NCI-H1092 (cell line): ENCODE results near the gene BTBD19.
A peak's percentile ranks its signal among the peaks of the same experiment; 100 is the strongest.
"Not testable (repeated sequence)": the region's sequence is repeated elsewhere in the genome, so short reads cannot be mapped to it uniquely, and the experiment has no call there.

Experiments
- DNase-seq: peaks from one replicate; lab custom pipeline; 2025; lab: John Stamatoyannopoulos, UW

The BTBD19 gene, protein sequence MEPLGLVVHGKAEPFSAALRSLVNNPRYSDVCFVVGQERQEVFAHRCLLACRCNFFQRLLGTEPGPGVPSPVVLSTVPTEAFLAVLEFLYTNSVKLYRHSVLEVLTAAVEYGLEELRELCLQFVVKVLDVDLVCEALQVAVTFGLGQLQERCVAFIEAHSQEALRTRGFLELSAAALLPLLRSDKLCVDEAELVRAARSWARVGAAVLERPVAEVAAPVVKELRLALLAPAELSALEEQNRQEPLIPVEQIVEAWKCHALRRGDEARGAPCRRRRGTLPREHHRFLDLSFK

DNA sequence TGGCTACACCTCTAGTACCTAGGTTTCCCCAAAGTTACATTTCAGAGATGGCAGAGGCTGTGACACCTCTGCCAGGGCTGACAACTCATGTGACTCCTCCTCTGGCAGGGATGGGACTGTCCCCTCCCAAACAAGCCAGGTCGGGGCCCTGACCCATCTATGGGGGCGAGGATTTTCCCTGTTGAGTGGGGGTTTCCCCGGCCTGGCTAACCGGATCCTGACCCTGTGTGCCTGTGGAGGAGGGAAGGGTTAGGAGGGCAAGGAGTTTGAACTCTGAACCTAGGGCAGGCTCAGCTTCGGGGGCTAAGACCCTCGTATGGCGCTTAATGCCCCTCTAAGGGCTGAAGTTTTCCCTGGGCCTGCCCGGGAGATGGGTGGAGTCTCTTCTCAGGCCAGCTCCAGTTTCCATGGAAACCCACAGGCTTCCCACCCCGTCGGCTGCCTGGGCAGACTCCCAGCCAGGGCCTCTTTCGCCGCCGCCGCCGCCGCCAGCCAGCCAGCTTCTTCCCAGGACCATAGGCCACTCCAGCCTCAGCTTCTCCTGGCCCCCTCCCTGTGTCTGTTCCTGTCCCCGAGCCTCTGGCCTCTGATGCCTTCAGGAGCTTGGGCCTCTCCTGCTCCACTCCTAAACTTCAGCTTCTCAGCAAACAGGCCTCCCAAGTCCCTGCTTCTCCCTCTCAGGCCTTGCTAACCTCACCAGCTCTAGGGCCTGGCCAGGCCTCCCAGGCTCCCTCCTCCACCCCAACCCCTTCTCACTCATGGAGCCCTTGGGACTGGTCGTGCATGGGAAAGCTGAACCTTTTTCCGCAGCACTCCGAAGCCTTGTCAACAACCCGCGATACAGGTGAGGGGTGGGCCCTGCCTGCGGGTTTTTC is at the start of gene BTBD19:
BTBD19 (plus strand) TSS at position 461 of the 875 bp plus-strand sequence; CDS start at position 759, 298 bp downstream.
- no peak for DNase-seq

- no peak for DNase-seq
Measured at GRCh38 chr1:44759077-44759476, 49.2 kb upstream of the BTBD19 start.

DNA sequence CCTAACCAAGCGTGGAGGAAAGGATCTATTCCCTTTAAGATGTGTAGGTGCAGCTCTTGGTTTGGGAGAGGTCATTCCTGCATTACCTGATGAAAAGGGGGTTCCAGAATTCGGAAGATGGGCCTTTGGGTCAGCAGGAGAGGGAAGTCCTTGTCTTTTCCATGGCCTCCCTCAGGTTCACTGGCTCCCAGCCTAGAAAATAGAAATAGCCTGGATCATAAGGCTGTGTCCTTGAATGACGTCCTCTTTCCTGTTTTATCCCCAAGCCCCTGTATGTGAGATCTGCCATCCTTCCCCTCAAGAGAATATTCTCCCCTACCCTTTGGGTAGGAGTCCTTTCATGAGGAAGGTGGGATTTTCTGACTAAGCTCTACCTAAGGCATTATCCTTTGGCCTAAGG is 47.4 kb upstream of the BTBD19 start:
- no peak for DNase-seq

DNA sequence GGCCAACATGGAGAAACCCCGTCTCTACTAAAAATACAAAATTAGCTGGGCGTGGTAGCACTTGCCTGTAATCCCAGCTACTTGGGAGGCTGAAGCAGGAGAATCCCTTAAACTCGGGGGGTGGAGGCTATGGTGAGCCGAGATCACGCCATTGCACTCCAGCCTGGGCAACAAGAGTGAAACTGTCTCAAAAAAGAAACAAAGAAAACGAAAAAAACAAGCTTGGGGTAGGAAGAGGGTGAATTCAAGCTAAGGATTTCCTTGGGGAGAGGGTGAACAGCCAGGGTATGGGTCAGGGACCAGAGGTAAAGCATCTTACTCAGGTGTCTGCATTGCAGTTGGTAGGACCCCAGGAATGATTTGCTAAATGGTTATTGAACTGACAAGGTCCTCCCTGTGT is 41.9 kb upstream of the BTBD19 start:
- DNase-seq, result not testable (repeated sequence)

DNA sequence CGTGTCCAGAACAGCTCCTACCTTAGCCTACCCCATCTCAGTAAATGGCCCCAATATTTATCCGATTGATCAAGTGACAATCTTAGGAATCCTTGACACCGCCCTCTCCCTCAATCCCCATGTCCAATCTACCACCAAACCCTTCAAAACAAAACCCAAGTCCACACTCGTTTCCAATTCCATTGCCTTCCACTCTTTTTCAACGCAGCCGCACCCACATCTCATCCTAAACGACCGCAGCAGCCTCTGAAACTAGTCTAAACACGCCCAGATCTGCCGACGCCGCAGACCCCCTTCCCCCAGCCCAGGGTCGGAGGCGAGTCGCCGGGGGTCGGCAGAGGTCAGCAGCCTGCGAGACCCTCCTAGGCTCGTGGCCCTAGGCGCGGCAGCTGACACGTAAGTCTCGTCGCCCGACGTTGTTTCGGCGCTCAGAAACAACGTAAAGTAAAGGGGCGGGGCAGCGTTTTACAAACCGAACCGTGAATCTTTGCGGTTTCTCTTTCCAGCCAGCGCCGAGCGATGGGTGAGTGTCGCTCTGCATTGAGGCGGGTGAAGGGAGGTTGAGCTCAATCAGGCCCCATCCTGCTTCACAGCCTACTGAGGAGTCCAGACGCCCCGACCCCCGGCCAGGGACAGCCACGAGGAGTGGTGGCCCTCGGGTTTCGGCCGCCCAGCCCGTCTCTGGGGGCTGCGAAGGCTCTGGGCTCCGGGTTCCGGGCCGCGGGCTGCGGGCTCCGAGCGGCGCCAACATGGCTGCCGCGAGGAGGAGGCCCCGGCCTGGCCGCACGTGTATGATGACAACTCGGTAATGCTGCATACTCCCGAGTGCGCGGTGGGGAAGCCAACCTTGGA is 33.0 kb upstream of the BTBD19 start, which contains the start of gene RPS8:
RPS8 (plus strand) TSS at position 463 of the 852 bp plus-strand sequence; CDS start at position 520, 57 bp downstream.
- DNase-seq, result peak; percentile 98

DNA sequence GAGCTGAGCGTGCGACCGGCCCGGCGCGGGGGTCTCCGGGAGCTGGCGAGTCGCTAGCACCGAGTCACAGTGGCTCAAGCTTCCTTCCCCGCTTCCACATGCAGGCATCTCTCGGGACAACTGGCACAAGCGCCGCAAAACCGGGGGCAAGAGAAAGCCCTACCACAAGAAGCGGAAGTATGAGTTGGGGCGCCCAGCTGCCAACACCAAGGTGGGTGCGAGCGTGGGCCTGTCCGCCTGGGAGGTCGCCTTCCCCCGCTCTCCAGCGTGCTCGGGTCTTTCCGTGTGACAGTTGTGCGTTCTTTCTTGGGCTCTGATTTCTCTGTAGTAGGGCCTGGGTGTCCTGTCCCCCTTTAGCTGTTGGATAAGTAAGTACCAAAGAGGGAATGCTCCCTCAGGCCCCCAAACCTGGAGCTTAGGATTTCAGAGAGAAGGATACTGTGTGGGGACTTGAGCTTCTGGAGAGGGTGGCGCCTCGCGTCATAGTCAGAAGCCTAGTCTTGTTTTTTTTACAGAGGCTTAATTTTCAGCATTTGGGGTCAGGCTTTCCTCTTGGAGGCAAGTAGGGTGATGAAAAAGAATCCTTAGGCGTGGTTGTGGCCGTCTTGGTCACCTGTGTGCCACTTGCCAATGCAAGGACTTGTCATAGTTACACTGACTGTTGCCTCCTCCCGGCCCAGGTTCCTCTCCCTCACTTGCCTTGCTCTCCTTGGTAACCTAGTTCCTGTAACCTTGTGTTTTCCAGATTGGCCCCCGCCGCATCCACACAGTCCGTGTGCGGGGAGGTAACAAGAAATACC is 32.2 kb upstream of the BTBD19 start:
- DNase-seq, result no peak

- DNase-seq, result no peak
Measured at GRCh38 chr1:44776730-44777068, 31.6 kb upstream of the BTBD19 start.

DNA sequence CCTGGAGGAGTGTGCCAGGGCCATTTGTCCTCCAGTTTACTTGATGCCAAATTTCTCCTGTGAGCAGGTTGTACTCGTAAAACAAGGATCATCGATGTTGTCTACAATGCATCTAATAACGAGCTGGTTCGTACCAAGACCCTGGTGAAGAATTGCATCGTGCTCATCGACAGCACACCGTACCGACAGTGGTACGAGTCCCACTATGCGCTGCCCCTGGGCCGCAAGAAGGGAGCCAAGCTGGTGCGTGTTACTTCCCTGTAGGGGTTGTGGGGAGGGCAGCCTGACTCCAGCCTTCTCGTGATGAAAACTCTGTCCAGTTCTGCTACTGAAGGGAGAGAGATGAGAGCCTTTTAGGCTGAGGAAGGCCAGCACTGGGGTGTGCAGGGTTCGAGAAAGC is 30.8 kb upstream of the BTBD19 start:
- no peak for DNase-seq

GRCh38 chr1:44777969-44778635 is 30.2 kb upstream of the BTBD19 start:
- no peak for DNase-seq

DNA sequence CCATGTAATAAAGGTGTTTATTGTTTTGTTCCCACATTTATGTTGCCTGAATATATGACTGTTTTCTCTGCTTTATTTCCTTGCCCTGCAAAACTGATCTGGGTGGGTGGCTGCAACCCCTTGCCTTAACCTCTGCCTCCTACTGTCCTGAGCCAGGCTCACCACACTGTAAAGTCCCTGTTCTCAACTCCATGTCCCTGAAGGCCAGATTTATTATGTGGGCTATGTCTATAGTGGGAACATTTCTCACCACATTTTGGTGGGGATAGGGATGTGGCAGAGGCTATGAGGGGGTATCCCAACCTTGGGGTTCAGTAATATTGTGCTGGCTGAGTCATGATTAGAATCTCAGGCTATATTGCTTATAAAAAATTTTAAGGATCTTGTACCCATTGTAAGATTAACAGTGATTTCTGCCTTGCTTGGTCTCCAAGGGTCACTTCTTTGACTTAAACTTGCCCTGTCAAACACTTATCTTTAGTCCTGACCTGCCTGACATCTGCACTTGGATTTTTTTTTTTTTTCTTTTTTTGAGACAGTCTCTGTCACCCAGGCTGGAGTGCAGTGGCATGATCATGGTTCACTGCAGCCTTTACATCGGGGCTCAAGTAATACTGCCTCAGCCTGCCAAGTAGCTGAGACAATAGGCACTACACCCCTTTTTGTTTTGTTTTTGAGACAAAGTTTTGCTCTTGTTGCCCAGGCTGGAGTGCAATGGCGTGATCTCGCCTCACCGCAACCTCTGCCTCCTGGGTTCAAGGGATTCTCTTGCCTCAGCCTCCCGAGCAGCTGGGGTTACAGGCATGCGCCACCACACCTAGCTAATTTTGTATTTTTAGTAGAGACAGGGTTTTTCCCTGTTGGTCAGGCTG is 29.4 kb upstream of the BTBD19 start:
- no peak for DNase-seq

GRCh38 chr1:44780583-44781121 is 27.7 kb upstream of the BTBD19 start:
- DNase-seq, result no peak

GRCh38 chr1:44783697-44784093 is 24.6 kb upstream of the BTBD19 start:
- no peak for DNase-seq

DNA sequence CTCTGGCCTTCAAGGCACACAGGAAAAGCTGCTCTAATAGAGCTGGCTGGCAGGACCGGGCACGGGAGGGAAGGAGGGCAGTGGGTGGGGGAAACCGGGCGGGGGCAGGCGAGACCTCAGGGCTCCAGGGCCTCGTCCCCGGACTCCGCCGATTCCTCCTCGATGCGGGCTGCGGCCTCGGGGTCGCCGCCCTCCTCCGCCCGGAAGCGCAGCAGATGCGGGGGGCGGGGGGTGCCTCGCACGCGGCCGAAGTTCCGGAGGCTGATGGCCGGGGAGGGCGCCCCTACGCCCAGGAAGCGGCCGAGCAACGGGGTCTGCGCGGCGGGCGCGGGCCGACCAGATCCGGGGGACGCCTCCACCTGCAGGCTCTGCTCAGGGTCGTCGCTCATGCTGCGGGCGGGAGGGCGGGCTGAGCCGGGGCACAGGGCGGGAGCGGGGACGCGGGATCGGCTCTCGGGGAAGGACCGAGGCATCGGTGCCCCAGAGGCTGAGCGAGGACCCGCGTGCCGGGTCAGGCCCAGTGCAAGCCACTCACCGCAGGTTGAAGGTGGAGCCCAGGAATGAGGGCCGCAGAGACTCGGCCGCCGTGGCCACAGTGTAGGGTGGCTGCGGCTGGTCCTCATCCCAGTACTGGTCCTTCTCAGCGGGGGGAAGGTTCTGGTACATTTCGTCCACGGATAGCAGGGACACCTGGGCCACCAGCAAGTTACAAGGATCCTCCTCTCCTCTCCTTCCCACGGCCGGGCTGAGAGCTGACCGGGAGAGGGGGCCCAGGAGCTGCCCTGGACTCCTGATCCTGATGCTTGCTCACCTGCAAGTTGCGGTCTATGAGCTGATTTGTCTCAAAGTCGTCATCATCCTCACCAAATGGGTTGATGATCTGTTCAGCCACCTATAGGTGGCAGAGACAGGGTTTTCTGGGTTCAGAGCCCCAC is 24.0 kb upstream of the BTBD19 start:
- DNase-seq, result peak; percentile 5

DNA sequence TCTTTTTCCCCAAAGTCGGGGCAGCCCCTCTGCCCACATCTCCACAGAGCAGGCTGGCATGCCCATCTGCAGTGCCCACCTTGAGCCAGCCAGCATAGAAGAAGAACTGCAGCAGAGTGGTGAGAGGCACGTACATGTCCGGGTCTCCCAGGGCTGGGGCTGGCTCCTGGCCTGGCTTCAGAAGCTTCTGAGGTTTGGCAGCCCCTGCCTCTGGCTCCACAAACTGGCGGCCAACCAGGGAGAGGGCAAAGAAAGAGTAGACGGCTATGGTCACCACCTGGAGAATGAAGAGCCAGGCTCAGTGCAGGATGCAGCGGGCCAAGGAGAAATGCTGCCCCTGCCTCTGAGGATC is 23.3 kb upstream of the BTBD19 start:
- no peak for DNase-seq

DNA sequence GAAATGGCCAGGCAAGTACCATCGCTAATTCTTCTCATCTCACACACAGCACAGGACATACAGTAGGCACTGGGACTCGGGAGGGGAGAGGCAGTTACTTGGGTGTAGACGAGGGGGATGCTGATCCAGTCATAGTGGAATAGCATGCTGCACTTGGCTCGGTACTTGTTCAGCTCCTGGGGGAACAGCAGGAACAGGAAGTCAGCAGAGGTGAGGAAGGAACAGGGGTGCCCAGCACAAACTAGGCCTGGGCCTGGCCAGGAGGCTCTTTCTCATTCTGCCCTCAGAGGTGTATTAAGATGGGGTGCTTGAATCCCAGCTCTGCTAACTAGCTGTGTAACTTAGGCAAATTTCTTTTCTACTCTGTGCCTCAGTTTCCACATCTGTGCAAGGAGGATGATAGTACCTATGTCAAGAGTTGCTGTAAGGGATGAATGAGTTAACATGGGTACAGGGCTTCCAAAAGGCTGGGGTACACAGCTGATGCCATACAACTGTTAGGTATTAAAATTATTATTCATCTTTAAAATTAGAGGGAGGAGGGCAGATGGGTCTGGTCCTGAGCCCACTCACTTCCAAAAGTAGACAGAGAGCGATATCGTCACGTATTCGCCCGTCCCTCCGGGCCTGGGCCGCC is 22.7 kb upstream of the BTBD19 start:
- DNase-seq, result no peak

DNA sequence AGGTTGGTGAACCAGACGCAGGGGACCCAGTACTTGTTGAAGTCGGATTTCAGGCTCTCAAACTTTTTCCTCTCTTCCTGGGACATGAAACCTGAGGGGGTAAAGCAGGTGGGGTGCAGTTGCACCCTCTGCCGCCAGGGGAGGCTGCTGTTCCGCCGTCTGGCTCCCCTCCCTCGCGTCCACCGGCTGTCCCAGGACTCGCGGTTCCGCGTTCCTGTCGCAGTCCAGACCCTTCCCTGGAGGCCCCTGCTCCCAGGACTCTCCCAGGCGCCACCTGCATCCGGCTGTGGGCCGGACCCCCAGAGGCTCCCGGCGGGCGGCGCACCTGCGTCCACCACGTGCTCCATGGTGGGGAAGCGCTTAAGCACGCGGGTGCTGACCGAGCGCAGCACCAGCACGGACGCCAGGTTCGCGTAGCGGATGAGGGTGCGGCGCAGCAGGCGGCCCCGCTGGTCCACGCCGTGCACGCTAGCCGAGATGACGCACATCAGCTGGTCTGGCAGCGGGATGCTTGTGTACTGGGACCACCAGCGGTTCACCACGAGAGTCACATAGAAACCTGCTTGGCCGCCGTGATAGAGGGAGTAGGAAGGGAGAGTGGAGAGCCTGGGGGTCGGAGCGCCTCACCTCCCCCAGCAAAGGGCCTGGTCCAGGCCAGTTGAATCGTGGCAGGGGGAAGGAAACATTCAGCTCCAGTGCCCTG is 22.0 kb upstream of the BTBD19 start:
- no peak for DNase-seq

GRCh38 chr1:44786841-44787426 is 21.4 kb upstream of the BTBD19 start:
- DNase-seq, result no peak
